ENCODE data around the gene POU2F2.

The POU2F2 gene

DNA sequence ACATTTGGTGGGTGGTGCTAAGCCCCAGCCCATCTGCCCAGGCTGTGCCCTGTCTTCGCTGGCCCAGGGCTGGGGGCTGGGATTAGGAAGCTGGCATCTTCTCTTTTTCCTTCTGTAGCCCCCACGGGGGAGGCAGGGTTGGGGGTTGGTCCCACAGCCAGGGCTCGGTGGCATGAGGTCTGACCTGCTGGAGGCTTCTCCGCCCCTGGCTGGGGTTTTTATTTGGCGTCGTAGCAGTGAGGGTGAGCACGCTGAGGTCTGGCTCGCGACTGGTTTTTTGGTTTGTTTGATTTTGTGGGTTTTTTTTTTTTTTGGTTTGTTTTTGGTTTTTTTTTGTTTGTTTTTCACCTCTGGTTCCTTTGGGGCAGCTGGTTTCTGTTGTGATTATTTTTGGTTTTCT lies 41.6 kb downstream of the POU2F2 start:
- Mint-ChIP-seq H3K9me3 (no peaks in the 10 kb centered on the region), H3K4me3 (peak overlapping the region; percentile 46), H3K27ac (ENCODE audit: low read depth) (peak overlapping the region; percentile 94), H3K4me1 (peaks cover 20% of the 10 kb centered on the region), H3K27me3 (no peaks in the 10 kb centered on the region), H3K36me3 (ENCODE audit: insufficient read depth) (peaks cover 10% of the 10 kb centered on the region)
- DNase-seq (ENCODE audit: low spot score in 2 of 2) (no peak), ATAC-seq (replicated peaks; ENCODE audit: extremely low read depth, poor library complexity, severe bottlenecking) (peak; percentile 54)

DNA sequence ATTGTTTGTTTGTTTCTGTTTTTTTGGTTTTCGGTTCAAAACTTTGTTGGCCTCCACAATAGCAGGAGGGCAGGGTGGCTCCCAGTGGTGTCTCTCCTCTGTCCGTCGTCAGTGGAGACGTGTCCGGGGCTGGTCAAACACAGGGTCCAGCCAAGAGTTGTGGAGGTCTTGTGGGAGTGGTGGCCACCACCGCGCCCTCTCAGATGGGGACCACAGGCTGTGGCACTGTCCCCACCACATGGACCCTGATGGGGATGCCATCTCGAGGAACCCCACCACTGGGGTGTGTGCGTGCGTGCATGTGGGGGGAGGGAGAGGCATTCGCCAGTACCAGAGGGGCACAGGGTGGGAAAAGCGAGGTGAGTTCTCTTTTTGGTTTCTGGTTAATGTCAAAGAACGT lies 42.5 kb downstream of the POU2F2 start:
- peaks cover 20% of the 10 kb centered on the region for H3K4me1 Mint-ChIP-seq
- H3K36me3 Mint-ChIP-seq (ENCODE audit: insufficient read depth), result peaks cover 10% of the 10 kb centered on the region
- DNase-seq (ENCODE audit: low spot score in 2 of 2), result no peak
- no peak for ATAC-seq (replicated peaks; ENCODE audit: extremely low read depth, poor library complexity, severe bottlenecking)
- no peaks in the 10 kb centered on the region for H3K9me3 Mint-ChIP-seq
- H3K27me3 Mint-ChIP-seq, result no peaks in the 10 kb centered on the region
- peak overlapping the region; percentile 94 for H3K27ac Mint-ChIP-seq (ENCODE audit: low read depth)
- H3K4me3 Mint-ChIP-seq, result no peak overlapping the region

DNA sequence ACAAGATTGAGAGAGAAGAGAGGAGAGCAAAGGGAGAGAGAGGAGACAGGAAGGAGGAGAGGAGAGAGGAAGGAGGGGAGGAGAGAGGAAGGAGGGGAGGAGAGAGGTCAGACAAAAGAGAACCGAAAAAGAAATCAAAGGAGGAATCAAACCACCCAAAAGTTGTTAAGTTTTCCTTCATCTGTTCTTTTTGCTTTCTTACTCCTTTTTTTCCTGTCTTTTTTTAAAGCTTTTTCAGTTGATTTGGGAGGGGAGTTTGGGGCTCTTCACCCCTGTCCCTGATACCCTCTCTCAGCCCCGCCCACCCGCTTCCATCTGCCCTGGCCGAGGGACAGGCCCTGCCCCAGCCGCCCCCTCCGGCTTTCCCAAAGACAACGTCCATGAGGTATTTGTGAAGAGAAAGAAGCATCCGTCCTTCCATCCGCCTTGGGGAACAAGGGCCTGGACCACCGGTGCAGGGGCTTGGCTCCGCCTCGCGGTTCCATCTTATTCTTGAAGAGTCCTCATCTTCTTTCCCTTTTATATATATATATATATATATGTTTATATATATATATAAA lies 43.0 kb downstream of the POU2F2 start:
- Mint-ChIP-seq H3K27ac (ENCODE audit: low read depth) (no peak overlapping the region), H3K4me1 (peaks cover 20% of the 10 kb centered on the region), H3K4me3 (no peak overlapping the region), H3K27me3 (no peaks in the 10 kb centered on the region), H3K36me3 (ENCODE audit: insufficient read depth) (peaks cover 8% of the 10 kb centered on the region), H3K9me3 (no peaks in the 10 kb centered on the region)
- DNase-seq (ENCODE audit: low spot score in 2 of 2) (no peak), ATAC-seq (replicated peaks; ENCODE audit: extremely low read depth, poor library complexity, severe bottlenecking) (no peak)

DNA sequence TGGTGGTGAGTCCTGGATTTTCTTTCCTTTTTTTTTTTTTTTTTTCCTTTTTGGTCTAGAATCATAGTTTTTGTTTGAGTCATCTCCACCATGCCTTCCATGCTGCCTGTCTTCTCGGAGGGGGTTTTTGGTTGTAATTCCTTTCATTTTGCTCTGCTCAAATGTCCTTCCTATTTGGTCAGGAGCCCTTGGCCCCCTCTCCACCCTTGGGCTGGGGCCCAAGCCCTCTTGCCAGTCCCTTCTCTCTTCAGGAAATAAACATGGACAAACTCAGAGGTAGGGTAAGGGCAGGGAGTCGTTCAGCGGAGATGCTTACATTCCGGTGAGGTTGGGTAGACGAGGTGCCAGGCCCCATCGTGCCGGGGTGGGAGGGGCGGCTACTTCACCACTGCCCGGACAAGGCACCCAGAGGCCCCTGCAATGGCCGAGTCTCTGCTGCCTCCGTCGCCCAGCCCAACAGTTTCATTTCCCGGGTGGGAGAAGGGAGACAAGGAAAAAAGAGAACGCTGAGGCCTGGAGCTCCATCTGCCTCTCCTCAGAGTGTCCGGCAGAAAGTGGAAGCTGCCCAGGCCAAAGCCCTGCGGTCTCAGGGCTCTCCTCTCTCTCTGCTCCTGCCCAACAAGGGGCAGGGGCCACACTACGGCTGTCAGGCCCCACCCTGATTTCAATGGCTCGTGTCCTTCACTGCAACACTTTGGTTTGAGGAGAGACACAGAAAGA lies 43.6 kb downstream of the POU2F2 start:
- no peaks in the 10 kb centered on the region for H3K9me3 Mint-ChIP-seq
- no peak overlapping the region for H3K27ac Mint-ChIP-seq (ENCODE audit: low read depth)
- H3K27me3 Mint-ChIP-seq, result no peaks in the 10 kb centered on the region
- peaks cover 5% of the 10 kb centered on the region for H3K36me3 Mint-ChIP-seq (ENCODE audit: insufficient read depth)
- DNase-seq (ENCODE audit: low spot score in 2 of 2), result no peak
- peaks cover 20% of the 10 kb centered on the region for H3K4me1 Mint-ChIP-seq
- H3K4me3 Mint-ChIP-seq, result no peak overlapping the region
- ATAC-seq (replicated peaks; ENCODE audit: extremely low read depth, poor library complexity, severe bottlenecking), result no peak

DNA sequence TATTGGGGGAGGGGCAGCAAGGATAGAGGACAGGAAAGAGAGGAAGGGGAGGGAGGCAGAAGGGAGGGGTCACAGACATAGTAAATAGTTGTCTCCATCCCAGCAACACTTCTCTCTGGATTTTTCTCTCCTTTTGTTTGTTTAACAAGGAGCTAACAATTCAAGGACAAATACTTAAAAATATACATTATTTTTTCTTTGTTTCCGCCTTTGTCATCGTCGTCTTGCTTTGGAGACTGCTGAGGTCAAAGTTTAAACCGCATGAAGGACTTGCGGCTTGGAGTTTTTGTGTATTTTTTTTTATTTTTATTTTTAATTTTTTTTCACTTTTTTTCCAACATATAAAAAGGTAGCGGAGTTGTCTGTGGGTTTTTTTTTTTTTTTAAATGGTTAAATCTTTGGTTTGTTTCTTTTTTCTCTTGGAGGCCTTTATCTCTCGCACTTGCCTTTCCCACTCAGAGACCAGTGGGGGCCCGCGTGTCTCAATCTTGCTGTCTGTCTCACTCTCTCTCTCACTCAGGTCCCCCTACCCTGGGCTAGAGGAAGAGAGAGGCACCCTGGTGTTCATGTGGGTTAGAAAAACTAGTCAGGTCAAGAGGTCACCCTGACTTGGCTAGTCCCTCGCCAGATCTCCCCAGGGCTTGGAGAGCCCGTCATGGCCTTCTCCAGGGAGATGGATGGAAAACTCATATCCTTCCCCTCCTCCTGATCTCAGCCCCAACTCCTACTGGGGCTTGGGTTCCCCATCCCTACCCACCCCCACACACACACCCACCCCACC lies 45.3 kb downstream of the POU2F2 start:
- Mint-ChIP-seq H3K4me3 (no peak overlapping the region), H3K36me3 (ENCODE audit: insufficient read depth) (peaks cover 8% of the 10 kb centered on the region), H3K4me1 (peaks cover 18% of the 10 kb centered on the region), H3K9me3 (no peaks in the 10 kb centered on the region), H3K27ac (ENCODE audit: low read depth) (no peak overlapping the region), H3K27me3 (no peaks in the 10 kb centered on the region)
- ATAC-seq (replicated peaks; ENCODE audit: extremely low read depth, poor library complexity, severe bottlenecking), result no peak
- DNase-seq (ENCODE audit: low spot score in 2 of 2), result no peak

DNA sequence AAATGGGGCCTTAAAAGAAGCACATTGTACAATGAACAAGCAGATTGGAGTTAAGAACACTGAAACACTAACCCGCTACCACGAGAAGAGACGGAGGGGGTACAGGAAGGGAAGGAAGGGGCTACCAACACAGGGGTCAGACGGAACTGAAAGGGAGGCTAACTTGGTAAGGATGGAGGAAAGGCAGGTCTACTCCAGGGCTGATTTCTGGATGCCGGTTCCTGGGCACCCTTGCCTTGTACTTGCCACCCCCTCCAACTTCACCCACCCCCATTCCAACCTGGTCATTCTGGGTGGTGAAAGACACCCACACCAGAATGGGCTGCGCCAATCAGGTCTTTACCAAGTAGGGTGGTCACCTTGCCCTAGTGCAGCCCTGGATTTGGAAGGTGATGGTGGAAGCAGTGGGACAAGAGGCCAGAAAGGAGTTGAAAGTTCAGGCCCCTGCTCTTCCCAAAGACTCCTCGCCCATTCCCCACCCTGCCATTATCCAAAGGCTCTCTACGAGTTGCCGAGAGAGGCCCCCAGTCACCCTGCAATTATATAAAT lies 46.0 kb downstream of the POU2F2 start:
- Mint-ChIP-seq H3K27ac (ENCODE audit: low read depth) (peak overlapping the region; percentile 75), H3K4me1 (peaks cover 25% of the 10 kb centered on the region), H3K36me3 (ENCODE audit: insufficient read depth) (peaks cover 13% of the 10 kb centered on the region), H3K9me3 (no peaks in the 10 kb centered on the region), H3K4me3 (no peak overlapping the region), H3K27me3 (no peaks in the 10 kb centered on the region)
- ATAC-seq (replicated peaks; ENCODE audit: extremely low read depth, poor library complexity, severe bottlenecking), result no peak
- no peak for DNase-seq (ENCODE audit: low spot score in 2 of 2)

DNA sequence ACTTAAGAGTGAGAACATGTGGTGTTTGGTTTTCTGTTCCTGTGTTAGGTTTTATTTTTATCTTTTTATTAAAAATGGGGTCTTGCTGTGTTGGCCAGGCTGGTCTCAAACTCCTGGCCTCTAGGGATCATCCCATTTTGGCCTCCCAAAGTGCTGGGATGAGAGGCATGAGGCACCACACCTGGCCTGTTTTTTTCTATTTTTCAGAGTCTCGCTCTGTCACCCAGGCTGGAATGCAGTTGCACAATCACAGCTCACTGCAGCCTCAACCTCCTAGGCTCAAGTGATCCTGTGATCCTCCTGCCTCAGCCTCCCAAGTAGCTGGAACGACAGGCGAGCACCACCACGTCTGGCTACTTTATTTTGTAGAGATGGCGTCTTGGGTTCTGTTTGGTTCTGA lies 48.7 kb downstream of the POU2F2 start:
- no peak for DNase-seq (ENCODE audit: low spot score in 2 of 2)
- H3K36me3 Mint-ChIP-seq (ENCODE audit: insufficient read depth), result peaks cover 19% of the 10 kb centered on the region
- H3K4me1 Mint-ChIP-seq, result peaks cover 14% of the 10 kb centered on the region
- no peaks in the 10 kb centered on the region for H3K9me3 Mint-ChIP-seq
- H3K4me3 Mint-ChIP-seq, result no peak overlapping the region
- no peak for ATAC-seq (replicated peaks; ENCODE audit: extremely low read depth, poor library complexity, severe bottlenecking)
- no peak overlapping the region for H3K27ac Mint-ChIP-seq (ENCODE audit: low read depth)
- no peaks in the 10 kb centered on the region for H3K27me3 Mint-ChIP-seq

DNA sequence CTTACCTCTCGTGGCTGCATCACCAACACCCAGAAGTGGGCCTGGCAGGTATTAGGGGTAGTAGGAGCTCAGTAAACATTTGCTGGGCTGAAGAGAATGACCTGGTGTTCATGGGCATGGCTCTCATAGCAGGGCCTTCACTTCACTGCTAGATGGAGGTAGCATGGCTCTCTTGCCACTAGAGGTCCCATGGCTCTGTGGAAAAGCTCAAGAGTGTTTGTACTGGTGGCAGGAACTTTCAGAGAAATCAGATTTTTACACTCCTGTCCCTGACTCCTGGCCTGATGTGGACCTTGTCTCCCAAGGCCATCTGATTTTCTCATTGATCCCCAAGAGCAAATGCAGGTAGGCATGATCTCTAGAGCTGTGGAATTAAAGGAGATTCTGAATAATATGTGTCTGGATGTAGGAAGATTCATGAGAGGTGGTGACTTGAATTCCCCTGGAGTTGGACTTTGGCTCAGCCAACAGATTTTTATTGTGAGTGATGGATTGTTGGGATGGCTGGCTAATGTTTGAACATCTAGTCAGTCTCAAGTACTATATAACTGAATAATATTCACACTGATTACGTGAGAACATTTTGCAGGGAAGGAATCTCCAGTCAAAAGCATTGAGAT lies 50.6 kb downstream of the POU2F2 start:
- H3K27ac Mint-ChIP-seq (ENCODE audit: low read depth), result no peak overlapping the region

DNA sequence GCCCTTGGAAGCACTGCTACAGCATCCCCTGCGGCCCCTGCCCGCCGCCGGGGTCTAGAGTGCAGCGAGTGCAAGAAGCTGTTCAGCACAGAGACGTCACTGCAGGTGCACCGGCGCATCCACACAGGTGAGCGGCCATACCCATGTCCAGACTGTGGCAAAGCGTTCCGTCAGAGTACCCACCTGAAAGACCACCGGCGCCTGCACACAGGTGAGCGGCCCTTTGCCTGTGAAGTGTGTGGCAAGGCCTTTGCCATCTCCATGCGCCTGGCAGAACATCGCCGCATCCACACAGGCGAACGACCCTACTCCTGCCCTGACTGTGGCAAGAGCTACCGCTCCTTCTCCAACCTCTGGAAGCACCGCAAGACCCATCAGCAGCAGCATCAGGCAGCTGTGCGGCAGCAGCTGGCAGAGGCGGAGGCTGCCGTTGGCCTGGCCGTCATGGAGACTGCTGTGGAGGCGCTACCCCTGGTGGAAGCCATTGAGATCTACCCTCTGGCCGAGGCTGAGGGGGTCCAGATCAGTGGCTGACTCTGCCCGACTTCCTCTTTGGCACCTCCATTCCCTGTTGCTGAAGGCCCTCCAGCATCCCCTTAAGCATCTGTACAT lies 51.4 kb downstream of the POU2F2 start:
- H3K27ac Mint-ChIP-seq (ENCODE audit: low read depth), result no peak overlapping the region
- ATAC-seq (replicated peaks; ENCODE audit: extremely low read depth, poor library complexity, severe bottlenecking), result no peak
- no peak for DNase-seq (ENCODE audit: low spot score in 2 of 2)
- H3K4me1 Mint-ChIP-seq, result peaks cover 39% of the 10 kb centered on the region
- no peak overlapping the region for H3K4me3 Mint-ChIP-seq
- H3K9me3 Mint-ChIP-seq, result no peaks in the 10 kb centered on the region
- no peaks in the 10 kb centered on the region for H3K27me3 Mint-ChIP-seq
- H3K36me3 Mint-ChIP-seq (ENCODE audit: insufficient read depth), result peaks cover 21% of the 10 kb centered on the region

More for the DNA sequence above, 50.6 kb downstream of the POU2F2 start:
- Mint-ChIP-seq H3K9me3 (no peaks in the 10 kb centered on the region), H3K4me3 (no peak overlapping the region), H3K4me1 (peaks cover 32% of the 10 kb centered on the region), H3K36me3 (ENCODE audit: insufficient read depth) (peaks cover 19% of the 10 kb centered on the region), H3K27me3 (no peaks in the 10 kb centered on the region)
- DNase-seq (ENCODE audit: low spot score in 2 of 2), result no peak
- ATAC-seq (replicated peaks; ENCODE audit: extremely low read depth, poor library complexity, severe bottlenecking), result peak; percentile 28

DNA sequence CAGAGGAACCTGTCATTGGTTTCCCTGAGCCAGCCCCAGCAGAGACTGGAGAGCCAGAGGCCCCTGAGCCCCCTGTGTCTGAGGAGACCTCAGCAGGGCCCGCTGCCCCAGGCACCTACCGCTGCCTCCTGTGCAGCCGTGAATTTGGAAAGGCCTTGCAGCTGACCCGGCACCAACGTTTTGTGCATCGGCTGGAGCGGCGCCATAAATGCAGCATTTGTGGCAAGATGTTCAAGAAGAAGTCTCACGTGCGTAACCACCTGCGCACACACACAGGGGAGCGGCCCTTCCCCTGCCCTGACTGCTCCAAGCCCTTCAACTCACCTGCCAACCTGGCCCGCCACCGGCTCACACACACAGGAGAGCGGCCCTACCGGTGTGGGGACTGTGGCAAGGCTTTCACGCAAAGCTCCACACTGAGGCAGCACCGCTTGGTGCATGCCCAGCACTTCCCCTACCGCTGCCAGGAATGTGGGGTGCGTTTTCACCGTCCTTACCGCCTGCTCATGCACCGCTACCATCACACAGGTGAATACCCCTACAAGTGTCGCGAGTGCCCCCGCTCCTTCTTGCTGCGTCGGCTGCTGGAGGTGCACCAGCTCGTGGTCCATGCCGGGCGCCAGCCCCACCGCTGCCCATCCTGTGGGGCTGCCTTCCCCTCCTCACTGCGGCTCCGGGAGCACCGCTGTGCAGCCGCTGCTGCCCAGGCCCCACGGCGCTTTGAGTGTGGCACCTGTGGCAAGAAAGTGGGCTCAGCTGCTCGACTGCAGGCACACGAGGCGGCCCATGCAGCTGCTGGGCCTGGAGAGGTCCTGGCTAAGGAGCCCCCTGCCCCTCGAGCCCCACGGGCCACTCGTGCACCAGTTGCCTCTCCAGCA lies 52.1 kb downstream of the POU2F2 start:
- DNase-seq (ENCODE audit: low spot score in 2 of 2) (no peak), ATAC-seq (replicated peaks; ENCODE audit: extremely low read depth, poor library complexity, severe bottlenecking) (no peak)
- Mint-ChIP-seq H3K4me1 (peaks cover 46% of the 10 kb centered on the region), H3K27ac (ENCODE audit: low read depth) (no peak overlapping the region), H3K27me3 (no peaks in the 10 kb centered on the region), H3K36me3 (ENCODE audit: insufficient read depth) (peaks cover 27% of the 10 kb centered on the region), H3K4me3 (no peak overlapping the region), H3K9me3 (no peaks in the 10 kb centered on the region)

DNA sequence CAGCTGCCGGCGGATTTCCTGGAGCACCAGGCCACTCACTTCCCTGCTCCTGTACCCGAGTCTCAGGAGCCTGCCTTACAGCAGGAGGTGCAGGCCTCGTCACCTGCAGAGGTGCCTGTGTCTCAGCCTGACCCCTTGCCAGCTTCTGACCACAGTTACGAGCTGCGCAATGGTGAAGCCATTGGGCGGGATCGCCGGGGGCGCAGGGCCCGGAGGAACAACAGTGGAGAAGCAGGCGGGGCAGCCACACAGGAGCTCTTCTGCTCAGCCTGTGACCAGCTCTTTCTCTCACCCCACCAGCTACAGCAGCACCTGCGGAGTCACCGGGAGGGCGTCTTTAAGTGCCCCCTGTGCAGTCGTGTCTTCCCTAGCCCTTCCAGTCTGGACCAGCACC lies 53.0 kb downstream of the POU2F2 start:
- DNase-seq (ENCODE audit: low spot score in 2 of 2) (no peak), ATAC-seq (replicated peaks; ENCODE audit: extremely low read depth, poor library complexity, severe bottlenecking) (no peak)
- no peaks in the 10 kb centered on the region for H3K27me3 Mint-ChIP-seq
- H3K36me3 Mint-ChIP-seq (ENCODE audit: insufficient read depth), result peaks cover 28% of the 10 kb centered on the region
- no peak overlapping the region for H3K4me3 Mint-ChIP-seq
- H3K4me1 Mint-ChIP-seq, result peaks cover 50% of the 10 kb centered on the region
- H3K9me3 Mint-ChIP-seq, result no peaks in the 10 kb centered on the region
- no peak overlapping the region for H3K27ac Mint-ChIP-seq (ENCODE audit: low read depth)
